HG03460 (cell line): Measurements from ENCODE around the gene ADCY7.
"Not testable (repeated sequence)": the region's sequence is repeated elsewhere in the genome, so short reads cannot be mapped to it uniquely, and the experiment has no call there.

Experiments used
- ATAC-seq: cut with Tn5 transposase; IDR thresholded peaks from one replicate; pipeline ENCODE4 v1.9.1; 2021; ENCODE audit not compliant: unreplicated experiment

The ADCY7 gene

GRCh38 chr16:50266337-50267091 is at the start of gene ADCY7:
ADCY7 (plus strand) TSS chr16:50266551; CDS start chr16:50288180, 21,629 bp downstream.
- ATAC-seq, result peak; percentile 82

- no peak for ATAC-seq
These were observed 46.9 kb upstream of the ADCY7 start for GRCh38 chr16:50219402-50219975.

DNA sequence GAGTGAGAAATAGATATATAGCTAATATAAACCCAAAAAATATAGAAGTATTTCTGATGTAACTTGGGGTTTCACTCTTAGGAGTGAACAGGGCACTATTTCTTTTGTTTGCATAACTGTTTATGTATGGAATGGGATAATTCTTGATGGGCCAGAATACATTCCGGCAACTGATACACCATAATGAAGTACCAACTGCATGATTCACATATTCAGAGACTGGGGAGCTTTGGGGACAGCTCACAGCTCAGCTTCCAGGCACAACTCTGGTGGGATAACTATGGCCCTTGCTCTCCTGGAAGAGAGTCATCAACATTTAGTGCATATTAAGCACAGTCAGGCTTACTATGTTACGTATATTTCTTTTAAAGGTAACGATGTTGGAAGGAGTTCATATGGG is 42.1 kb upstream of the ADCY7 start:
- no peak for ATAC-seq

- ATAC-seq, result no peak
These were observed 39.2 kb upstream of the ADCY7 start for GRCh38 chr16:50227120-50227519.

DNA sequence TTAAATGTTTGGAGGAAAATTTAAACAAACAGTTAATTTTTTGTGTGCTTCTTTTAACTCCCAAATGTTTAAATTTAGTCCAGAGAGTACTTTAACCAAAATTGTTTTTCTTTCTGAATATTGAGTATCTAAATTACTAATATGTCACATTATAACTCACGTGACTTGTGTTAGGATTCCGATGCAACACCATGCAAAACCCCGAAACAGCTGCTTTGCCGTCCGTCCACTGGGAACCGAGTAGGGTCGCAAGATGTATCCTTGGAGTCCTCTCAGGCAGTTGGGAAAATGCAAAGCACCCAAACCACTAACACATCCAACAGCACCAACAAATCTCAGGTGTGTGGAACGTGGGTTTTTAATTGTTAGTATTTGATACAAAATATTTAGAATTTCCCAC is 38.7 kb upstream of the ADCY7 start:
- ATAC-seq, result no peak

GRCh38 chr16:50228364-50228868 is 37.9 kb upstream of the ADCY7 start:
- ATAC-seq, result no peak

DNA sequence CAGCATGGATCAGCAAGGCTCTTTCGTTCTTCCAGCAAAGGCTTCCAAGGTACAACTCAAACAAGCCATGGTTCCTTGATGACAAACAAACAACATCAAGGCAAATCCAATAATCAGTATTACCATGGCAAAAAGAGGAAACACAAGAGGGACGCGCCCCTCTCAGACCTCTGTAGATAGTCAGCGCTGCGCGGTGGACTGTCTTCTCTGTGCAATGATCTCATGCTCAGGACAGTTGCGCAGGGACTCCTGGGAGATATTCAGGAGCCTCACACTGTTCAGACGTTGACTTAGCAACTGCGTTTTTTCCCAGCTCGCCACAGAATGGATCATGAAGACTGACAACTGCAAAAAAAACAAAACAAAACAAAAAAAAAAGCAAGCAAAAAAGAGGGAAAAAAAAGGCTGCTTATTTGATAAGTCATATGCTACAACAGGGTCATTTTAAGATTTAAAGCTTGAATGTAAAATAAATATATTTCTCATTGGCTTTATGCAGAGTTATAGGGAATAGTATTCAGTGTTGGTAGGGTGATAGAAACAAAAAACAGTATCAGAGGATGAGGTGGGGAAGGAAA is 37.1 kb upstream of the ADCY7 start:
- ATAC-seq, result no peak

GRCh38 chr16:50234771-50235556 is 31.4 kb upstream of the ADCY7 start:
- ATAC-seq, result no peak

DNA sequence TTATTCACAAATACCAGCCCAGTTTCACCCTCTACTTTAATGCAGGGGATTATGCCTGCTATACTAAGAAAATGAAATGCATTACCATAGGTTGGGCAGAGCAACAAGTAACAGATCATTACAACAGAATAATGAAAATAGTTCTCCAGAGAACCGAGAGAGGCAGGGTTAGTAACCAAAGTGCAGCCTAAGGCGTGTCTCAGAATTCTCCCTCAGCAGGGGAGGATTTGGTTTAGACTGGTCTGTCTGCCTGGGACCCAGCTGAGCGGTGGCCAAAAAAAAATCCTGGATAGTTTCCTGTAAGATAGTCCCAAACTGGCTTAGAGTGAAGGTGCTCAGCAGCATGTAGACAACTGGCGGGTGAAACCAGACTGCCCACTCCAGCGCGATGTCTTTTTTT is 30.8 kb upstream of the ADCY7 start:
- ATAC-seq, result no peak

- no peak for ATAC-seq
These were observed 28.0 kb upstream of the ADCY7 start for GRCh38 chr16:50238314-50238713.

DNA sequence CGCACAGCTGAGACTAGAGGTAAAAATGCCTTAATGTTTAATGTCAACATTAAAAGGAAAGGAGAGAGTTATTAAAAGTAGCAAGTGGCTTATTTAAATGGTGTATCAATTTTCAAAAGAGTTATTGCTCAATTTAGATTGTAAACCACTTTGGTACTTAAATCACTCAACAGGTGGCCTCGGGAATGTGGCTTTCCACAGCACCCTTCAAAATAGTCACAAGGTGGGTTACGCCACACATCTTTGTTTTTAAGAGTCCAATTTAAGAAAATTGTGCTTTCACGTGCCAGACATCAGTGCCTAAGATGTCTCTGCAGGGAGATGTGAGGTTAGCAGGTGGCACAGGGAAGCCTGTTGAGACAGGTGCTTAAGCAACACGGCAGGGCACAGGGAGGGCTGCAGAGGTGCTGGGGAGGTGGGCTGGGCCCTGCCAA is 27.5 kb upstream of the ADCY7 start:
- no peak for ATAC-seq

DNA sequence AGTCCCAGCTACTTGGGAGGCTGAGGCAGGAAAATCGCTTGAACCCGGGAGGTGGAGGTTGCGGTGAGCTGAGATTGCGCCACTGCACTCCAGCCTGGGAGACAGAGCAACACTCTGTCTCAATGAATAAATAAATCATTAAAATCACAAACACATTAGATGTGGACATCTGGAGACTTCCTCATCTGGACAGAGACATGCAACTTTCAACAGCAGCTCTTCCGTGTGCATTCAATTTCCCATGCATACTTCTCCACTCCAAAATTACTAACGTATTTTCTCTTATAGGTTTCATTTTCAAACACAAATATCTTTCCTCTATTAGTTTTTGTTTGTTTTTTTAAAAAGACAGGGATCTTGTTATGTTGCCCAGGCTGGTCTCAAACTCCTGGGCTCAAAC is 23.3 kb upstream of the ADCY7 start:
- ATAC-seq, result not testable (repeated sequence)

- no peak for ATAC-seq
These were observed 22.2 kb upstream of the ADCY7 start for GRCh38 chr16:50244140-50244503.

DNA sequence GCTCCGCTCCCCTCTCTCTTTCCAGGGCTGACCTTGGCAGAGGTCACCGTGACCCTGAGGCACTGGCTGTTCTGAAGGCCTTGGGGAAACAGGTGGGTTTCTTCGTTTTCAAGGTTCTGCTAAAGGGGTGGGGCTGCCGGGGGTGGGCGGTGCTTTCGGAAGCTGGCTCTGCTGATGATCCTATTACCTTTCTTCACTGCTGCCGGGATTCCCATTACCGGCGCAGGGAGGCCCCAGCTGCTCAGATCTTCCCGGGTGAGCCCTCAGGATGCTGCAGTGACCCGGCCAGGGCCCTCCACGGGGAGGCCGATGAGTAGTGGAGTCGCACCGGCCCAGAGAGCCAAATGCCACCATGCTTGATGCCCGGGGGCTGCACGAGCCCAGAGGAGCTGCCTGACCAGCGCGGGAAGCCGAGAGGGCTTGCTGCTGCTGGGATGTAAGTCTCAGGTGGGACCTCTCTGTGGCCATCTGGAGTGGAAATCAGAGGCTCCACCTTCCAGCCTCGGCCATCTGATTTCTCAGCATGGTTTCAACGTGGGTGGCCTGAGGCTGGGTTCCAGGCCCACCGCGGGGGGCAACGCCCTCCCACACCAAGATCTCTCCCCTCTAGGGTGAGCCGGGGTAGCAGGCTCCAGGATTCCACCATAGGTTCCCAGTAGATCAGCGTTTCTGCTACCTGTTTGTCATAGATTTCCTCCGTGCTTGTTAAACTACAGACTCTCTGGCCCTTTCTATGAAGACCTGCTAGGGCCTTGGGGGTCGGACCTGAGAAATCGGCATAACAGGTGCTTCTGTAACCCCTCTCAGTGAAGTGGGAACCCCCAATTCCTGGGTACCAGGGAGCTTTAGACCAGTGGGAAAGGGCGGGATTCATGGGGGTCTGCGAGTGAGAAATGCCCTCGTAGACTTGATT is 21.6 kb upstream of the ADCY7 start:
- ATAC-seq, result no peak

DNA sequence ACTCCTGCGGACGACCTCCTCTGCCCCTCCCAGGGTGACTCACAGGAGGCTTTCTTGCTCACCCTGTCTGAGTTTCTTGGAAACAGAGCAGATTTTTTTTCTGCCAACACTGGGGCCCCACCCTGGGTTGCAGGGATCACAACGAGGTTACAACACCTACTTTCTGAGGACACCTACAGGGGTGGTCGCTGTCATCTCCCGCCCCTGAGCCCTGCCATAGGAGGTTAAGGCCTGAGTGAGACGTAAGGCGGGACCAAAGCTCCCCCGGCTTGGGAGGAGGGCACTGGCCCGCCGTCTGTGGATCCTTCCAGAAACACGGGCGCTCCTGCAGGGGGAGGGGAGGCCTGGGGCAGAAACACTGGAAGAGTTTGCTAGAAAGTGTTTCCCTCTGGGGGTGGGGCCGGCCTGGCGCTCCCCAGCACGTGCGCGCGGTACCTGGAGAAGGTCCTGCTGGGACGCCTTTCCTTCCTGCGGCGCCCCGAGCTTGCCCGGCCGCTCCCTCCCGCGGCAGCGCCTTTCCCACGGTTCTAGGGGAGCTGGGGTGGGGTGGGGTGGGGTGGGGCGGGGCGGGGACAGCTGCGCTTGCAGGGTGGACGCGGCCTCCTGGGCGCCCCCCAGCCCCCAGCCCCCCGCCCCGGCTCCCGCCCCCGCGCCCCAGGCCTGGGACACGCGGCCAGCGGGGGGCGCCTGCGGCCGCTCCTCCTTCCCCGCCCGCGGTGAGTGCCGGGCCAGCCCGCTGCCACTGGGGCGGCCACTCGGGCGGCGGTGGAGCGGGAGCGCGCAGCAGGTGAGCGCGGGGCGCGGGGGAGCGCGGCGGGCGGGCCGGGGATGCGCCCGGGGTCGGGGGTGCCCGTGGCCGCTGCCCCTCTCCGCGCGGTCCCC is 20.7 kb upstream of the ADCY7 start:
- ATAC-seq, result peak; percentile 80

DNA sequence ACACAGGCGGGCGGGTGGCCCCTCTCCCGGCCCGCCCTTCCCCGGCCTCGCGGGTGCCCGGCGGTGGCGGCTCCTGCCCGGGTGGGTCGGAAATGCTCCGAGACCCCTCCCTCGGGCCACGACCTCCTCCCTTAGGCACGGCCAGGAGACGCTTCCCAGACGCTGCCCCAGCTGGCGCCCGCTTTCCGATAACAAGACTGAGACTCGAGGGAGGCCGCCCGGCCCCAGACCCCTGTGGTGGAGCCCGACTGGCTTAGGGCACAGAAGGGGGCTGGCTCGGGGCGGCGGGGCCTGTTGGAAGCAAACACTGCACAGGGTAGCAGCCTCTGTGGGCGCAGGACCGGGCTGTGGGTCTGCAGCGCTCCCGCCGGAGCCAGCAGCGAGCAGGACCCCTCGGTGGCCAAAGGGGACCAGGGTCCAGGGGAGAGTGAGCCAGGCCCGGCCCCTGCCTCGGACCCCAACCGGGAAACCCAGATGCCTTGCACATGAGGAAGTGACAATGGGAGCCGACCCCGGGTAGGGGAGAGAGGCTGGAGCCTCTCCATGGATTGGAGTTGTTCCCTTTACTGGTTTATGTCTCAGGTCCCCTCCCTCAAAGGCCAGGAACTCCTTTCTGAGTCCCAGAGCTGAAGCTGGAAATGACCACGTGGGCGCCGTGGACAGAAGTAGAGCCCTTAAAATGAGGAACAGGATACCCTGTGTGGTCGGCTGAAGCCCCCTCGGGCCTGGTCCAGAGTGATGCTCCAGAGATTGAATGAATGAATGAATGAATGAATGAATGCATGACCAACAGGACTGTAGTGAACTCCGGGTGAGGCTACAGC is 19.8 kb upstream of the ADCY7 start:
- ATAC-seq, result peak; percentile 20

DNA sequence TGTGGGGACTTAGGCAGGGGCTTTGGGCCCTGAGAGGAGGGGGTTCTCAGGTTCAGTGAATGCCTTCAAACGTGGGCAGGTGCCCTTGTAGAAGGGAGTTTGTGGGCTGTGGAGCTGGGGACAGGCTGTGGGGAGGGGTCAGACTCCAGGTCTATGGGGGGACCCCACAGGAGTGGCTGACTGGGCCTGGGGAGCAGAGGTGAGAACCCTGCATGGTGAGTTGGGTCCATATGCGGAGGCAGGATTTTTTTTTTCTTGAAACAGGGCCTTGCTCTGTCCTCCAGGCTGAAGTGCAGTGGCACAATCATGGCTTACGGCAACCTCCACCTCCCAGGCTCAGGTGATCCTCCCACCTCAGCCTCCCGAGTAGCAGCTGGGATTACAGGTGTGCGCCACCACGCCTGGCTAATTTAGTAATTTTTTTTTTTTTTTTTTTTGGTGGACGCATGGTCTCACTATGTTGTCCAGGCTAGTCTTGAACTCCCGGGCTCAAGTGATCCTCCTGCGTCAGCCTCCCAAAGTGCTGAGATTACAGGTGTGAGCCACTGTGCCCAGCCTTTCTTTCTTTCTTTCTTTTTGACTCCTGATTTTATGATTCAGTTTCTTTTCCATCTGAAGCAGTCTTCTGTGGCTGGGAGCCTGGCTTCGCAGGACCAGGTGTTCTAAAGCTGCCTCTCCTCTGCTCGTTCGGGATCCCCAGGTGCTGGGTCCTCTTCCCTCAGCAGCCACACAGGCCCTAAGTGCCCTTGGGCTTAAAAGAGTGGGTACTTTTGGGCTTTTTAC is 19.0 kb upstream of the ADCY7 start:
- no peak for ATAC-seq
